ENCODE measurements around the gene CLEC4F.

CLEC4F gene, protein sequence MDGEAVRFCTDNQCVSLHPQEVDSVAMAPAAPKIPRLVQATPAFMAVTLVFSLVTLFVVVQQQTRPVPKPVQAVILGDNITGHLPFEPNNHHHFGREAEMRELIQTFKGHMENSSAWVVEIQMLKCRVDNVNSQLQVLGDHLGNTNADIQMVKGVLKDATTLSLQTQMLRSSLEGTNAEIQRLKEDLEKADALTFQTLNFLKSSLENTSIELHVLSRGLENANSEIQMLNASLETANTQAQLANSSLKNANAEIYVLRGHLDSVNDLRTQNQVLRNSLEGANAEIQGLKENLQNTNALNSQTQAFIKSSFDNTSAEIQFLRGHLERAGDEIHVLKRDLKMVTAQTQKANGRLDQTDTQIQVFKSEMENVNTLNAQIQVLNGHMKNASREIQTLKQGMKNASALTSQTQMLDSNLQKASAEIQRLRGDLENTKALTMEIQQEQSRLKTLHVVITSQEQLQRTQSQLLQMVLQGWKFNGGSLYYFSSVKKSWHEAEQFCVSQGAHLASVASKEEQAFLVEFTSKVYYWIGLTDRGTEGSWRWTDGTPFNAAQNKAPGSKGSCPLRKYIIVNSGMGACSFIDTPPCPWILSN

GRCh38 chr2:70820499-70820898 lies at the start of gene CLEC4F:
CLEC4F (minus strand) TSS chr2:70820599; CDS start chr2:70820523, 76 bp downstream.
- H3K4me3 ChIP-seq (ENCODE audit: low read depth in 1 of 5, low read length in 5 of 5) = no peak within 1 kb of the TSS
- no peak within 1 kb of the TSS for H3K9ac ChIP-seq (ENCODE audit: low read length in 5 of 5)
- H3K9me3 ChIP-seq (ENCODE audit: control insufficient read depth in 5 of 5, low read length in 5 of 5) = no peaks in the 10 kb centered on the region
- no peak within 1 kb of the TSS for H3K27ac ChIP-seq (ENCODE audit: low read depth, low read length)
- H3K36me3 ChIP-seq (ENCODE audit: control insufficient read depth in 5 of 5, insufficient read depth in 5 of 5, low read length in 5 of 5) = no peaks in the 10 kb centered on the region
- no peaks in the 10 kb centered on the region for H3K4me1 ChIP-seq (ENCODE audit: control insufficient read depth in 5 of 5, insufficient read depth in 5 of 5, low read length in 5 of 5)
- H3K27me3 ChIP-seq (ENCODE audit: control insufficient read depth in 5 of 5, insufficient read depth in 4 of 5, low read length in 5 of 5) = peaks cover 0 to 13% (median 4%) of the 10 kb centered on the region in 5 donors

- no peaks in the 10 kb centered on the region for H3K9me3 ChIP-seq (ENCODE audit: control insufficient read depth in 5 of 5, low read length in 5 of 5)
- H3K27me3 ChIP-seq (ENCODE audit: control insufficient read depth in 5 of 5, insufficient read depth in 4 of 5, low read length in 5 of 5) = peaks cover 17 to 35% (median 24%) of the 10 kb centered on the region in 5 donors
- H3K9ac ChIP-seq (ENCODE audit: low read length in 5 of 5) = no peak overlapping the region
- H3K36me3 ChIP-seq (ENCODE audit: control insufficient read depth in 5 of 5, insufficient read depth in 5 of 5, low read length in 5 of 5) = no peaks in the 10 kb centered on the region
- H3K4me1 ChIP-seq (ENCODE audit: control insufficient read depth in 5 of 5, insufficient read depth in 5 of 5, low read length in 5 of 5) = peaks cover 0 to 10% (median 7%) of the 10 kb centered on the region in 5 donors
- no peak overlapping the region for H3K4me3 ChIP-seq (ENCODE audit: low read depth in 1 of 5, low read length in 5 of 5)
- no peak overlapping the region for H3K27ac ChIP-seq (ENCODE audit: low read depth, low read length)
Measured at GRCh38 chr2:70868970-70869369, 48.6 kb upstream of the CLEC4F start.

DNA sequence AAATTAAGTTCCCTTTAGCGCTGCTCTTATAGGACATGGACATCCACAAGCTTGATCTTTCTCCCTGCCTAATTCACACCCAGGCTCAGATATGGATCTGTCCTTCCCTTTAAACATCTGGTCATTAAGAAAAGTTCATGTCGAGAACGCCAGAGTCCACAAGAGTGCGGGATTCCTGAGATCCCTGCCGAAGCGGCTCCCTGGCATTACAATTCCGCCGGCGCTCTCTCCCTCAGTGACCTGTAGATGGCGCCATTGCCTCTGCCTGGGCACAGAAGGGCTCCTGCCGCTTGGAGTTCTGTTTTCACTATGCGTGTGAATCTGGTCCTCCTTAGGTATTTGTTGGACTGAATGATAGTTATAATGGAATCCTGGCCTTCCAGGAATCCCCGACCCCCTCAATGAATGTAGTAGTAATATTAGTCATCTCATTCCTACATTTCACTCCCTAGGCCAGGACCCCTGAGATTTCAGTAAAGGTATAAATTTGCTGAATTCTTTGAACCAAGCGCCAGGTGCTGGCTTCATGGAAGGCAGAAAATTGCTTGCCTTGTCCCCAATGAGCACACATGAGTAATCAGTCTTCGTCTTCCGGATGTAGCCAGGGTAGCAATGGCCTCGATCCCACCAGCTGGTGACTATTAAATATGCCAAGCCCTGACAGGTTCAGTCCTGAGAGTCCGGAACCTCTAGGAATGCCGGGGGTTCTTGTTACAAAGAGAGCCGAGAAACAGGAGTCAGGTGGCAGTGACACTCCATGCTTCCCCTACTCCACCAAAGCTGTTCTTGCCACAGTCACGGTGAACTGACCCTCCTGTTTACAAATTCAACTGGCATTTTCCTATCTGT lies 41.6 kb upstream of the CLEC4F start:
- Histone ChIP-seq H3K27me3 (ENCODE audit: control insufficient read depth in 5 of 5, insufficient read depth in 4 of 5, low read length in 5 of 5) (peaks cover 10 to 33% (median 28%) of the 10 kb centered on the region in 5 donors), H3K36me3 (ENCODE audit: control insufficient read depth in 5 of 5, insufficient read depth in 5 of 5, low read length in 5 of 5) (no peaks in the 10 kb centered on the region), H3K4me3 (ENCODE audit: low read depth in 1 of 5, low read length in 5 of 5) (no peak overlapping the region), H3K27ac (ENCODE audit: low read depth, low read length) (no peak overlapping the region), H3K9ac (ENCODE audit: low read length in 5 of 5) (no peak overlapping the region), H3K9me3 (ENCODE audit: control insufficient read depth in 5 of 5, low read length in 5 of 5) (no peaks in the 10 kb centered on the region), H3K4me1 (ENCODE audit: control insufficient read depth in 5 of 5, insufficient read depth in 5 of 5, low read length in 5 of 5) (peaks cover 0 to 3% (median 2%) of the 10 kb centered on the region in 5 donors)

GRCh38 chr2:70855667-70856066 lies 35.3 kb upstream of the CLEC4F start:
- Histone ChIP-seq H3K9me3 (ENCODE audit: control insufficient read depth in 5 of 5, low read length in 5 of 5) (no peaks in the 10 kb centered on the region), H3K4me3 (ENCODE audit: low read depth in 1 of 5, low read length in 5 of 5) (no peak overlapping the region), H3K27me3 (ENCODE audit: control insufficient read depth in 5 of 5, insufficient read depth in 4 of 5, low read length in 5 of 5) (peaks cover 0 to 6% (median 4%) of the 10 kb centered on the region in 5 donors), H3K4me1 (ENCODE audit: control insufficient read depth in 5 of 5, insufficient read depth in 5 of 5, low read length in 5 of 5) (no peaks in the 10 kb centered on the region), H3K36me3 (ENCODE audit: control insufficient read depth in 5 of 5, insufficient read depth in 5 of 5, low read length in 5 of 5) (no peaks in the 10 kb centered on the region), H3K27ac (ENCODE audit: low read depth, low read length) (no peak overlapping the region), H3K9ac (ENCODE audit: low read length in 5 of 5) (no peak overlapping the region)

- Histone ChIP-seq H3K27me3 (ENCODE audit: control insufficient read depth in 5 of 5, insufficient read depth in 4 of 5, low read length in 5 of 5) (peaks cover 0 to 1% (median 0%) of the 10 kb centered on the region in 5 donors), H3K4me1 (ENCODE audit: control insufficient read depth in 5 of 5, insufficient read depth in 5 of 5, low read length in 5 of 5) (no peaks in the 10 kb centered on the region), H3K36me3 (ENCODE audit: control insufficient read depth in 5 of 5, insufficient read depth in 5 of 5, low read length in 5 of 5) (no peaks in the 10 kb centered on the region), H3K27ac (ENCODE audit: low read depth, low read length) (no peak overlapping the region), H3K4me3 (ENCODE audit: low read depth in 1 of 5, low read length in 5 of 5) (no peak overlapping the region), H3K9me3 (ENCODE audit: control insufficient read depth in 5 of 5, low read length in 5 of 5) (no peaks in the 10 kb centered on the region), H3K9ac (ENCODE audit: low read length in 5 of 5) (no peak overlapping the region)
Measured at GRCh38 chr2:70854411-70854810, 34.0 kb upstream of the CLEC4F start.

- H3K27me3 ChIP-seq (ENCODE audit: control insufficient read depth in 5 of 5, insufficient read depth in 4 of 5, low read length in 5 of 5) = peaks cover 0 to 3% (median 0%) of the 10 kb centered on the region in 5 donors
- H3K9ac ChIP-seq (ENCODE audit: low read length in 5 of 5) = no peak overlapping the region
- H3K9me3 ChIP-seq (ENCODE audit: control insufficient read depth in 5 of 5, low read length in 5 of 5) = no peaks in the 10 kb centered on the region
- no peaks in the 10 kb centered on the region for H3K4me1 ChIP-seq (ENCODE audit: control insufficient read depth in 5 of 5, insufficient read depth in 5 of 5, low read length in 5 of 5)
- no peak overlapping the region for H3K4me3 ChIP-seq (ENCODE audit: low read depth in 1 of 5, low read length in 5 of 5)
- no peaks in the 10 kb centered on the region for H3K36me3 ChIP-seq (ENCODE audit: control insufficient read depth in 5 of 5, insufficient read depth in 5 of 5, low read length in 5 of 5)
- no peak overlapping the region for H3K27ac ChIP-seq (ENCODE audit: low read depth, low read length)
Measured at GRCh38 chr2:70852824-70853223, 32.4 kb upstream of the CLEC4F start.

DNA sequence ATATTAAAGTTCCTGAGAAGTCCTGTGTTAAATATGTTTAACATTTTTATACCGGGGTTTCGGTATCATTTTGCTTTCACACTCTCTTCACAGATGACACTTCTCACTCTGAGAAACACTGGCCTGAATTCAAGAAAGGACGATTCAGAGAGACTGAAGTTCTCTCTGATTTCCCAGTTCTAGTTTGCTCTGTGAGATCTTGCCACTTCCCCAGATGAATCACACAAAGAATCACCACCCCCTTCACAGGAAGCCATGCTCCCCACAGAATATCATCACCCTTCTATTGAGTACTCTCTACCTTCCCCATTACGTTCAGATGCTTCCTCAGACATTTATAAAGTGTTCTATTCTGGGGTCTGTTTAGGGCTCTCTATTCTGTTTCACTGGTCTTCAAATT lies 31.3 kb upstream of the CLEC4F start:
- H3K9me3 ChIP-seq (ENCODE audit: control insufficient read depth in 5 of 5, low read length in 5 of 5) = no peaks in the 10 kb centered on the region
- no peak overlapping the region for H3K9ac ChIP-seq (ENCODE audit: low read length in 5 of 5)
- peaks cover 0 to 3% (median 0%) of the 10 kb centered on the region in 5 donors for H3K27me3 ChIP-seq (ENCODE audit: control insufficient read depth in 5 of 5, insufficient read depth in 4 of 5, low read length in 5 of 5)
- no peaks in the 10 kb centered on the region for H3K4me1 ChIP-seq (ENCODE audit: control insufficient read depth in 5 of 5, insufficient read depth in 5 of 5, low read length in 5 of 5)
- no peak overlapping the region for H3K27ac ChIP-seq (ENCODE audit: low read depth, low read length)
- no peaks in the 10 kb centered on the region for H3K36me3 ChIP-seq (ENCODE audit: control insufficient read depth in 5 of 5, insufficient read depth in 5 of 5, low read length in 5 of 5)
- H3K4me3 ChIP-seq (ENCODE audit: low read depth in 1 of 5, low read length in 5 of 5) = no peak overlapping the region

DNA sequence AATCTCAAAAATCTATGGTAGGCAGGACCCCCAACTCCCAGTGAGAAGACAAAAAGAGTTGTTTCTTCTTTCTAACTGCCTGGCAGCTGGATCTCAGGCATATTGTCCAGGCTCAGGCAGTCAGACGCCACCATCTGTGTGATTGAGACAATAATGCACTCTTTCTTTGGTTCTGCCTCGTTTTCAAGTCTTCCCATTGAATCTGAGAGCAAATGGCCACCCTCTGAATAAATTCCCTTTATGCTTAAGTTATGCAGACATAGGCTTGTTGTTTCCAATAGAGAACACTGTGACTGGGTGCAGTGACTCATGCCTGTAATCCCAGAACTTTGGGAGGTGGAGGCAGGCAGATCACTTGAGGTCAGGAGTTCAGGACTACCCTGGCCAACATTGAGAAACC lies 30.5 kb upstream of the CLEC4F start:
- H3K9ac ChIP-seq (ENCODE audit: low read length in 5 of 5) = no peak overlapping the region
- H3K4me1 ChIP-seq (ENCODE audit: control insufficient read depth in 5 of 5, insufficient read depth in 5 of 5, low read length in 5 of 5) = no peaks in the 10 kb centered on the region
- peaks cover 0 to 3% (median 0%) of the 10 kb centered on the region in 5 donors for H3K27me3 ChIP-seq (ENCODE audit: control insufficient read depth in 5 of 5, insufficient read depth in 4 of 5, low read length in 5 of 5)
- no peaks in the 10 kb centered on the region for H3K36me3 ChIP-seq (ENCODE audit: control insufficient read depth in 5 of 5, insufficient read depth in 5 of 5, low read length in 5 of 5)
- H3K9me3 ChIP-seq (ENCODE audit: control insufficient read depth in 5 of 5, low read length in 5 of 5) = no peaks in the 10 kb centered on the region
- no peak overlapping the region for H3K4me3 ChIP-seq (ENCODE audit: low read depth in 1 of 5, low read length in 5 of 5)
- no peak overlapping the region for H3K27ac ChIP-seq (ENCODE audit: low read depth, low read length)

DNA sequence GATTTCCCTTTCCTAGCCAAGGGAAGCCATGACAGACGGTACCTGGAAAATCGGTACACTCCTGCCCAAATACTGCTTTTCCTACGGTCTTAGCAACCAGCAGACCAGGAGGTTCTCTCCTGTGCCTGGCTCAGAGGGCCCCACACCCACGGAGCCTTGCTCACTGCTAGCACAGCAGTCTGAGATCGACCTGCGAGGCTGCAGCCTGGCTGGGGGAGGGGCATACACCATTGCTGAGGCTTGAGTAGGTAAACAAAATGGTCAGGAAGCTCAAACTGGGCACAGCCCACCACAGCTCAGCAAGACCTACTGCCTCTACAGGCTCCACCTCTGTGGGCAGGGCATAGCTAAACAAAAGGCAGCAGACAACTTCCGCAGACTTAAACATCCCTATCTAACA lies 22.0 kb upstream of the CLEC4F start:
- no peak overlapping the region for H3K27ac ChIP-seq (ENCODE audit: low read depth, low read length)
- no peak overlapping the region for H3K4me3 ChIP-seq (ENCODE audit: low read depth in 1 of 5, low read length in 5 of 5)
- H3K36me3 ChIP-seq (ENCODE audit: control insufficient read depth in 5 of 5, insufficient read depth in 5 of 5, low read length in 5 of 5) = no peaks in the 10 kb centered on the region
- no peaks in the 10 kb centered on the region for H3K9me3 ChIP-seq (ENCODE audit: control insufficient read depth in 5 of 5, low read length in 5 of 5)
- peaks cover 0 to 5% (median 0%) of the 10 kb centered on the region in 5 donors for H3K27me3 ChIP-seq (ENCODE audit: control insufficient read depth in 5 of 5, insufficient read depth in 4 of 5, low read length in 5 of 5)
- H3K4me1 ChIP-seq (ENCODE audit: control insufficient read depth in 5 of 5, insufficient read depth in 5 of 5, low read length in 5 of 5) = peaks cover 0 to 9% (median 8%) of the 10 kb centered on the region in 5 donors
- H3K9ac ChIP-seq (ENCODE audit: low read length in 5 of 5) = no peak overlapping the region
